ENCODE data around the gene MMP1. TPM values are rescaled to one million over a fixed set of nuclear protein-coding genes. Genes with fewer than 3 reads are reported as not detected.

MMP1 gene
- total RNA-seq, 1 experiment from 2014 or later, result 33.5 TPM

DNA sequence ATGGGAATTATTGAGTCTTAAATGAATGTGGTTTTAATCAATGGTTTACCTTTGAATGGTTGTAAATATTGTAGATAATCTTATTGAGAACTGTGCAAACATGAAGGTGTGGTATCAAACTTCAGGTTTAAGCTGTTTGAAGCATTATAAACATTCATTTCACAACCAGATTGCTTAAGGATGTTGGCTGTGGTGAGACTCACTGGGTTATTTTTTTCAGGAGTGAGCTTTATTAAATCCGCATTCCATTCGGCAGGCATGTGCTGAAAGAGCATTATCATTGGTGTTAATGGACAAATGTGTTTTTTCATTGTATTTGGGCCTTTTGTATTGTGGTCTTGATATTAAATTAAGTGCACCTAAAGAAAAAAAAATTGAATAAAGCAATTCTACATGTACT lies 35.8 kb upstream of the MMP1 start:
- H3K27me3 Mint-ChIP-seq (ENCODE audit: unreplicated experiment), result peaks cover 12% of the 10 kb centered on the region
- BruUV-seq (replicated peaks), result no TSS peak
- intact Hi-C loops (cut with micrococcal nuclease; ENCODE audit: unreplicated experiment), result no loop called here
- no peak overlapping the region for H3K4me3 Mint-ChIP-seq (ENCODE audit: low read depth, unreplicated experiment)
- no peaks in the 10 kb centered on the region for H3K9me3 Mint-ChIP-seq (ENCODE audit: low read depth, unreplicated experiment)
- peaks cover 44% of the 10 kb centered on the region for H3K4me1 Mint-ChIP-seq (ENCODE audit: low read depth, unreplicated experiment)
- H3K36me3 Mint-ChIP-seq (ENCODE audit: insufficient read depth, unreplicated experiment), result peaks cover 6% of the 10 kb centered on the region
- no peak for TF ChIP-seq CTCF (IDR thresholded peaks at IDR 0.05; ENCODE audit: unreplicated experiment)
- H3K27ac Mint-ChIP-seq (ENCODE audit: unreplicated experiment), result no peak overlapping the region
- CTCF ChIA-PET, result no interaction called here
- DNase-seq, result no peak

GRCh38 chr11:102832612-102833011 lies 34.7 kb upstream of the MMP1 start:
- Mint-ChIP-seq H3K27me3 (ENCODE audit: unreplicated experiment) (peaks cover 12% of the 10 kb centered on the region), H3K4me1 (ENCODE audit: low read depth, unreplicated experiment) (peaks cover 36% of the 10 kb centered on the region), H3K36me3 (ENCODE audit: insufficient read depth, unreplicated experiment) (peaks cover 6% of the 10 kb centered on the region), H3K4me3 (ENCODE audit: low read depth, unreplicated experiment) (no peak overlapping the region), H3K27ac (ENCODE audit: unreplicated experiment) (no peak overlapping the region), H3K9me3 (ENCODE audit: low read depth, unreplicated experiment) (no peaks in the 10 kb centered on the region)
- DNase-seq, result no peak
- no peak for TF ChIP-seq CTCF (IDR thresholded peaks at IDR 0.05; ENCODE audit: unreplicated experiment)
- BruUV-seq (replicated peaks), result no TSS peak
- intact Hi-C loops (cut with micrococcal nuclease; ENCODE audit: unreplicated experiment), result no loop called here
- CTCF ChIA-PET, result no interaction called here

- Mint-ChIP-seq H3K9me3 (ENCODE audit: low read depth, unreplicated experiment) (no peaks in the 10 kb centered on the region), H3K36me3 (ENCODE audit: insufficient read depth, unreplicated experiment) (peaks cover 6% of the 10 kb centered on the region), H3K27me3 (ENCODE audit: unreplicated experiment) (peaks cover 12% of the 10 kb centered on the region), H3K27ac (ENCODE audit: unreplicated experiment) (no peak overlapping the region), H3K4me3 (ENCODE audit: low read depth, unreplicated experiment) (peak overlapping the region; percentile 72), H3K4me1 (ENCODE audit: low read depth, unreplicated experiment) (peaks cover 34% of the 10 kb centered on the region)
- CTCF ChIA-PET, result interaction anchor here (1.3 kb wide), 4 partner anchors 83 to 109 kb away, joined by 4 to 11 read pairs (median 8); no protein-coding TSS in a partner anchor
- DNase-seq, result peak; percentile 79
- no TSS peak for BruUV-seq (replicated peaks)
- intact Hi-C loops (cut with micrococcal nuclease; ENCODE audit: unreplicated experiment), result loop anchor here (1.0 to 2.0 kb wide), 4 partner anchors 21 to 224 kb away; no protein-coding TSS in a partner anchor
- peak; percentile 57 for TF ChIP-seq CTCF (IDR thresholded peaks at IDR 0.05; ENCODE audit: unreplicated experiment)
Measured at GRCh38 chr11:102831489-102832440, 33.8 kb upstream of the MMP1 start.

DNA sequence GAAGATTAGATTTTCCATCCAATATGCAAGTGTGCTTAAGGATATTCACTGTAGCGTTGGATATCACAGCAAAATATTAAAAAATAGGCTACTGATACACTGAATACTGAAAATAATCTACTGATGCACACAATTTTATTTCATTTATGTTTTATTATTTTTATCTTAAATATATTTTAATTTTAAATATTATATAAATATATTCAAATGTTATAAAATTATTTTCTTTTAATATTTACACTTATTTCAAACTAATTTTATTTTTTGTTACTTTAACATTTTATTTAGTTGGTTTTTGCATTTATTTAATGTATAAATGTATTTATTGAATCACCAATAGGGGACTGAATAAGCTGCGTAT lies 33.1 kb upstream of the MMP1 start:
- Mint-ChIP-seq H3K36me3 (ENCODE audit: insufficient read depth, unreplicated experiment) (peaks cover 6% of the 10 kb centered on the region), H3K27ac (ENCODE audit: unreplicated experiment) (no peak overlapping the region), H3K27me3 (ENCODE audit: unreplicated experiment) (peaks cover 12% of the 10 kb centered on the region), H3K9me3 (ENCODE audit: low read depth, unreplicated experiment) (no peaks in the 10 kb centered on the region), H3K4me1 (ENCODE audit: low read depth, unreplicated experiment) (peaks cover 27% of the 10 kb centered on the region), H3K4me3 (ENCODE audit: low read depth, unreplicated experiment) (peak overlapping the region; percentile 72)
- CTCF ChIA-PET, result interaction anchor here (1.3 kb wide), 4 partner anchors 83 to 110 kb away, joined by 4 to 11 read pairs (median 8); no protein-coding TSS in a partner anchor
- no peak for TF ChIP-seq CTCF (IDR thresholded peaks at IDR 0.05; ENCODE audit: unreplicated experiment)
- no peak for DNase-seq
- no TSS peak for BruUV-seq (replicated peaks)
- intact Hi-C loops (cut with micrococcal nuclease; ENCODE audit: unreplicated experiment), result loop anchor here (1.0 to 2.0 kb wide), 4 partner anchors 20 to 224 kb away; no protein-coding TSS in a partner anchor
